ENCODE data around the gene S100A9. TPM values are rescaled to one million over a fixed set of nuclear protein-coding genes. Genes with fewer than 3 reads are reported as not detected.

Gene S100A9
- total RNA-seq, 1 experiment from 2014 or later, result 2.3 TPM

DNA sequence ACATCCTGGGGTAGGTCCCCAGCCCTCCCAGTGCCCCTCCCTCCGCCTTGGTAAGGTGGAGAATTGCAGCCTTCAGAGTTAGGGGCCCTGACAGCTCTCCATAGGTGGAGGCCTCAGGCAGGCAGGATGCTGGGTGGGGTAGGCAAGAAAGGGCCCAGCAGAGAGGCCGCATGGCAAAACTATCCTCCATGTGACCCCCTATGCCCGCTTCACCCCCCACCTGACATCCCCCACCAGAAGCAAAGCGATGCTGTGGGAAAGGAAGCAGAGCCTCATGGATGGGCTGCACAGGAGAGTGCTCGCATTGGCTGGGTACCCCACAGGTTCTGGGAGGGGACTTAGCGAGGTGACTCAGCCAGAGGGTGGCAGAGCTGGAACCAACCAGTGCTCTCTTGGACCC, 1.6 kb downstream of the S100A9 start:
- no peak for DNase-seq (ENCODE audit: extremely low read depth, low read depth)

DNA sequence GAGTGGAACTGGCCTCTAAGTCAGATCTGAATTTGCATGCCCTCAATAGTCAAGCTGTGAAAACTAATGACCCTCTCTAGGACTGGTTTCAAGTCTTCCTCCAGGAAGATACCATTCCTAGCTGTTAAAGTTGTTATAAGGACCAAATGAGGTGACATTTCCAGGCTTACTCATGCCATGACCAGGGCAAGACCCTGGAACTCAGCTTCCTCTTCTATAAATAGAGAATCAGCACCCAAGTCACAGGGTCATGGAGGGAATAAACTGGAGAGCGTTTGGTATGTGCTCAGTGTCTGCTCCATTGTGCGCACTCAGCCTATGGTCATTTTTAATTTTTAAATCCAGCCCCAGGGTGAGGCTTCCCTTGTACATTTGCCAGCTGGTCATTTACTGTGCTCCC, 2.5 kb downstream of the S100A9 start:
- no peak for DNase-seq (ENCODE audit: extremely low read depth, low read depth)

GRCh38 chr1:153360592-153361479, 3.2 kb downstream of the S100A9 start:
- no peak for DNase-seq (ENCODE audit: extremely low read depth, low read depth)

- no peak for DNase-seq (ENCODE audit: extremely low read depth, low read depth)
Measured at GRCh38 chr1:153361480-153362109, 3.9 kb downstream of the S100A9 start.

DNA sequence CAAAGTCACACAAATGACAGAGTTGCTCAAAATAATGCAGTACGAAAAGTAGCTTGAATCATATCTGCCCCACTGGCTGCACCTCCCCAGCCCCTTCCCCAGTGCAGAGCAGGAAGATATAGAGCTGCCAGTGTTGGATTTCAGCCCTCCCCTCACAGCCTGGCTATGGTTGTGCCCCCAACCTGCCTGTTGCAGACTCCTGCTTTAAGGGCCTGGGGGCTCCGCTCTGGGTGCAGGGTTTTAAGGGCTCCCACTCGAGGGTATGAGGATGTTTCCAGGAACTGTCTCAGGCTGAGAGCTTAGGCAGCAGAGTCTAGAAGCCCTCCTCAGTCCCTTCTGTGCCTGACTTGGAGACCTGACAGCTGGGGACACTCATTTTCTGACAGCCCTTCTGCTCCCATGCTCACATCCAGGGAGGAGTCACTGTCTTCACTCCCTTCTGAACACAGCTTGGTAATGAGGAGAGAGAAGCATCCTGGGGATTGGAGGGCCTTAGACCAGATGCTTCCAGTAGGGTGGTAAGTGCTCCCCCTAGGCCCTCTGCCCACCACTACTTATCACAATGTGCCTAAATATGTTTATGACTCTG, 4.6 kb downstream of the S100A9 start:
- DNase-seq (ENCODE audit: extremely low read depth, low read depth), result no peak

DNA sequence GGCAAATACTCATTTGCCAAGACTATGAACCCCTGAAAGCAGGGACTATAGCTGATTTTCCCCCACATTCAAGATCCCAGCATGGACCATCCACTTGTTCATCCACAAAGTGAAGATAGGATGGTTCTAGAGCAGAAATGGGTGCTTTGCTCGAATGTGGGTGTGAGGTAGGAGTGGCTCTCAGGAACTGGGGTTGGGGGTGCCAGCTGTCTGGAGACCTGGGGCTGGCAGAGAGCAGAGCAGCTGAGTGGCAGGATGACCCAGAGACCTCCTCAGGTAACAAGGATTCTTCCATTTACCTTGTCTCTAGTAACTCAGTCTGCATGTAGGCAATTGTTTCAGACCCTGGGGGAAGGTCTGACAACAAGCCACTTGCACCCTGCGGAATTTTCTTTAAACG, 6.0 kb downstream of the S100A9 start:
- no peak for DNase-seq (ENCODE audit: extremely low read depth, low read depth)

GRCh38 chr1:153364156-153364555, 6.5 kb downstream of the S100A9 start:
- no peak for DNase-seq (ENCODE audit: extremely low read depth, low read depth)

- no peak for DNase-seq (ENCODE audit: extremely low read depth, low read depth)
Measured at GRCh38 chr1:153364766-153365666, 7.4 kb downstream of the S100A9 start.

GRCh38 chr1:153365696-153366095, 8.0 kb downstream of the S100A9 start:
- no peak for DNase-seq (ENCODE audit: extremely low read depth, low read depth)

GRCh38 chr1:153366261-153366660, 8.6 kb downstream of the S100A9 start:
- DNase-seq (ENCODE audit: extremely low read depth, low read depth), result no peak

GRCh38 chr1:153367090-153367489, 9.4 kb downstream of the S100A9 start:
- no peak for DNase-seq (ENCODE audit: extremely low read depth, low read depth)

DNA sequence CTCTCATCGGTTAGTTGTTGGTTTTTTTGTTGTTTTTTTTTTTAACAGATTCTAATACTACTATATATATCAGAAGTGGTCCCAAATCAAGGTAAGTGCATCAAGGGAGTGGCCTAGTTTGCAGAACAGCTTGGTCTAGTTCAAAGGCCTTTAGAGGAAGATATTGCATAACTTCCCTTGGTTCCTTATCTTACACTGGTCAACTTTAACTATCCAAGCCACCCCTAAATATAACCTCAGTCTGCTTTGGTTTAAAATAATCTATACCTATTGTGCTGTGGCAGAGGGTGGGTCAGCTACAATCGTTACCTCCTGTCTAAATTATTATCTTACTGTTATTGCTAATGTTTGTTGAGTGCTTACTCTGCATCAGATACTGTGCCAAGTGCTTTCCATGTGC, 10.8 kb downstream of the S100A9 start:
- DNase-seq (ENCODE audit: extremely low read depth, low read depth), result no peak

DNA sequence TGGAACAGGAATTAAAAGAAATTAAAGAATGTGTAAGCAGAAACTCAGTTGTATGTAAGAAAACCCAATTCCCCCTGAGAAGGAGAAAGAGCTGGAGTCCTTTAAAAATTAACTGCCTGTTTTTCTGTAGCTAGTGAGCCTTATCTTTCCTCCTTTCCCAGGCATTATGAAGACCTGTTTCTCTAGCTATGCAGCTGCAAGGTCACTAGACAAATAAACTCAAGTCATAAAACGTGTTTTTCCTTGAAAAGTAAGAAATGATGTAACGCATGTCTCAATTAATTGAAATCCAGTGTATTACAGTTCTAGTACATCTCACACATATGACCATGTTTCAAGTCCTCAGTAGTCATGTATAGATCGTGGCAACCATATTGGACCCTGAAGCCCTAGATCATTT, 12.5 kb downstream of the S100A9 start:
- DNase-seq (ENCODE audit: extremely low read depth, low read depth), result no peak

GRCh38 chr1:153371231-153371630, 13.6 kb downstream of the S100A9 start:
- no peak for DNase-seq (ENCODE audit: extremely low read depth, low read depth)

GRCh38 chr1:153372571-153372970, 14.9 kb downstream of the S100A9 start:
- DNase-seq (ENCODE audit: extremely low read depth, low read depth), result no peak

- no peak for DNase-seq (ENCODE audit: extremely low read depth, low read depth)
Measured at GRCh38 chr1:153374071-153374470, 16.4 kb downstream of the S100A9 start.

DNA sequence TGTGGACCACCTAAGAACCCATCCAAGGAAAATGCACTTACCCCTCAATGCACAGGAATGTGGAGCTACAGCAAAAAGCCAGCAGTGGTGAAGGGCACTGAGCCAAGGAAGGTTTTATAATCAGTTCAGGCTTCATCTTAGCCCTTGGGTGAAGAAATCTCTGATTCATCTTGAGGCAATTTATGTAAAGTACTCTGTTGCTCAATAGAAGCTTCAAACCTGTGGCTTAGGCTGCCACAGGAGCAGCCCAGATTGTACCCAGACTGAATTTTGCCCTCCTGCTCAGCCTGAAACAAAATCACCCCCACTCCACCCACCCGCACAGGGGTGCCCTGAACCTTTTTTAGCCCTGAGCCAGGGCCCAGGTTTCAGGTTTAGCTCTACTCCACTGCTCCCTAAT, 17.9 kb downstream of the S100A9 start, which contains the start of gene S100A12:
Gene S100A12 (minus strand): TSS at position 111 of the 400 bp plus-strand sequence. CDS start 1,029 bp downstream, outside the sequence.
- DNase-seq (ENCODE audit: extremely low read depth, low read depth), result no peak

- no peak for DNase-seq (ENCODE audit: extremely low read depth, low read depth)
Measured at GRCh38 chr1:153379591-153379990, 21.9 kb downstream of the S100A9 start.

DNA sequence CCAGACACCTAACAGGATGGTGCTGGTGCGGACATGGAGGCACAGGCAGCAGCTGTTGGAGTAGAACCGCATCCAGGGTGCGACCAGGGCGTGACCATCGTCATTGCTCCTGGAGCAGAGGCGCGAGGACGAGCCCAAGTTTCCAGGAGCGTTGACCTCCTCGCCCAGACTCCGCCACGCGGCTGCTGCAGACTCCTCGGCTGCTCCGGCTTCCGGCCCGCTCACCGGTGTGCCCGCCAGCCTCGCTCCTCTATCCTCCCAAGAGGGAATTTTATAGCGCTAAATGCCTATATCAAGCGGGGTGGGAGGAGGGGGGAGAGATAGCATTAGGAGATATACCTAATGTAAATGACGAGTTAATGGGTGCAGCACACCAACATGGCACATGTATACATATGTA, 23.1 kb downstream of the S100A9 start:
- no peak for DNase-seq (ENCODE audit: extremely low read depth, low read depth)

- DNase-seq (ENCODE audit: extremely low read depth, low read depth), result no peak
Measured at GRCh38 chr1:153384958-153385580, 27.4 kb downstream of the S100A9 start.

Measured in NCI-H460 (cell line).